HS-27A (cell line): ENCODE results near the gene SUN3.

Experiments
- DNase-seq: peaks from one replicate; pipeline ENCODE4 v3.0.0-alpha.2; 2012; ENCODE audit warnings: low read depth, missing footprints

SUN3 gene, protein sequence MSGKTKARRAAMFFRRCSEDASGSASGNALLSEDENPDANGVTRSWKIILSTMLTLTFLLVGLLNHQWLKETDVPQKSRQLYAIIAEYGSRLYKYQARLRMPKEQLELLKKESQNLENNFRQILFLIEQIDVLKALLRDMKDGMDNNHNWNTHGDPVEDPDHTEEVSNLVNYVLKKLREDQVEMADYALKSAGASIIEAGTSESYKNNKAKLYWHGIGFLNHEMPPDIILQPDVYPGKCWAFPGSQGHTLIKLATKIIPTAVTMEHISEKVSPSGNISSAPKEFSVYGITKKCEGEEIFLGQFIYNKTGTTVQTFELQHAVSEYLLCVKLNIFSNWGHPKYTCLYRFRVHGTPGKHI

DNA sequence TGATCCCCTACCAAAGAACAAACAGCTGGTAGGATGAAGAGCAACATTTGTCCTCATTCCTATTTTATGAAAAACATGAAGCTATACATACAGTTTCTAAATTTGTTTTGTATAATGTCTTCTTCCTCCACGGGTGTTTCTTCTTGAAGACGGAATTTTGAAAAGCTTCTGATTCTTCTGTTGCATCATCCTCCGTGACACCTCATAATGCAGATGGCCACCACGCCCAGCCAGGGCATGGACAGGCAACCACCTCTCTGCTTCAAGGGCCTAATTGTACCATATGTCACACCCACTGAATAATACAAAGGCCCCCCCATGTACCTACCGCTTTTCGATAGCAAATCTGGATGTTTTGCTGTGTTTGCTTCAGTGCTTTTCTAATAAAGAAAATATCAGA, at the start of gene SUN3:
Gene SUN3 (minus strand): TSS at position 170 of the 400 bp plus-strand sequence. CDS start 169 bp downstream, at position 1.
- no peak for DNase-seq

DNA sequence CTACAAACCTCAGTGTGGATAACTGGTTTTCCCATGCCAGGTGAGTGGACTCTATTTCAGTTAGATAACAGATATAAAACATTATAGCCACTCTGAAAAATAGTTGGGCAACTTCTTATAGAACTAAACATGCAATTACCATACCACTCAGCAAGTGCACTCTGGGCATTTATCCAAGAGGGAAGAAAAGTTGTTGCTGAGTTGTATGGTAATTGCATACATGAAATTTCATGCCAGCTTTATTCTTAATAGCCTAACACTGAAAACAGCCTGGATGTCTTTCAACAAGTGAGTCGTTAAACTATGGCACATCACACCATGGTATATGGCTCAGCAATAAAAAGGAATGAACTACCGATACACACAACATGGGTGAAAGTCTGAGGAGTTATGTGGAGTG, 49.6 kb upstream of the SUN3 start:
- DNase-seq: no peak

DNA sequence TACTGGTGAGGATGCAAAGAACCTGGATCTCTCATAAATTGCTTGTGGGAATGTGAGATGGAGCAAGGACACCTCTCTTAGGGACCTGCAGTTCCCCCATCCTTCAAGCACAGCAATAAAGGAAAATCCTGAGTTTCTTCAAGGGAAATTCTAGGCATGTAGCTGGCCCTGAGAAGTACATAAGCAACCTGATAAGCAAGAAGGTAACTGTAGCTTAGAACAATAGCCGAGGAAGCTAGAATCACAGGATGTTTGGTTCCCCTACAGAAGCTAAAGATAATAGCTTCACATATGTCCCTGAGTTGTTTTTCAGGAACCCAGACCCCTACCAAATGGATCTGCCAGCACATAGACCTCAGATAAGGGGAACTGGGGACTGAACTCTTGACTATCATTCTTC, 48.5 kb upstream of the SUN3 start:
- no peak for DNase-seq

DNA sequence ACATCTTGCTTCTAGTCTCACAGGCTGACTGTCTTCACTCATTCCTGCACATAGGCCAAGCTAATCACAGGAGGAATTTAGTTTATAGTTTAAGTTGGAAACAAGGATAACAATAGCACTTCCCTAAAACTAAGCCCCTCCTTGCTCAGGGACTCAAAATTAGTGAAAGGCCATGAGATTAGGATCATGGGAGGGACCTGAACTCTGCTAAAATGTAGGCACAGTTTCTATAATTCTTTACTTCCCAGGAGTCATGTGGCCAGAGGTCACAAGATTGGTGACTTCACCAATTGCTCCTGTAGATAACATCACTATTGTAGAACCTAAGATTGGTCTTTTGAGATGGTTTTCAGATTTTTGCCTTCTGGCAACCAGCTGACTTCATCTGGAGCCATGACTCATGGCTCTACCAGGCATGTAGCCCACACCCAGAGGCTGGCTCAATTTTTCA, 45.3 kb upstream of the SUN3 start:
- no peak for DNase-seq

DNA sequence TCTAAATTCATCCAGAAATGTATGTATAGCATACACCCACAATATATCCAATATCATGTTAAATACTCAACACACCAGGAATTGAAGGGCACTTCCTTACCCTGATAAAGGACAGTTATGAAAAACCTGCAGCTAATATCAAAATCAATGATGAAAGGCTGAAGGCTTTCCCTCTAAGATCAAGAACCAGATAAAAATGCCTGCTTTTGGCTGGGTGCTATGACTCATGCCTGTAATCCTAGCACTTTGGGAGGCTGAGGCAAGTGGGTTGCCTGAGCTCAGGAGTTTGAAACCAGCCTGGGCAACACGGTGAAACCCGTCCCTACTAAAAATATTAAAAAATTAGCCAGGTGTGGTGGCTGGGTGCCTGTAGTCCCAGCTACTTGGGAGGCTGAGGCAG, 38.6 kb upstream of the SUN3 start:
- DNase-seq: no peak

DNA sequence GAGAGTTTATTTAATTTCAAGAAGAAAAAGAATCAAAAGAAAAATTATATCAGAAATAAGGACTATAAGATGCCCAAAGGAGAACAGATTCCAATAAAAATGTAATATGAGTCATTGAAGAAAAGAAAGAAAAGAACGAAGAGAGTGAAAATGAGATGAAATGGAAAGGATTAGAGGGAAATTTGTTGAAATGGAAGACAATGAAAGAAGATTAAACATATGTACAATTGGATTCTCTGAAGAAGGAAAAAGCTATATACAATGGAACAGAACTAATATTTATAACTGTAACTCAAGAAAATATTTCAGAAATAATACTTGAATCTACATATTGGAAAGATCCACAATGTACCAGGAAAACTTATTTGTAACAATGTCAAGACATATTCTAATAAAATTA, 35.1 kb upstream of the SUN3 start:
- DNase-seq: no peak

DNA sequence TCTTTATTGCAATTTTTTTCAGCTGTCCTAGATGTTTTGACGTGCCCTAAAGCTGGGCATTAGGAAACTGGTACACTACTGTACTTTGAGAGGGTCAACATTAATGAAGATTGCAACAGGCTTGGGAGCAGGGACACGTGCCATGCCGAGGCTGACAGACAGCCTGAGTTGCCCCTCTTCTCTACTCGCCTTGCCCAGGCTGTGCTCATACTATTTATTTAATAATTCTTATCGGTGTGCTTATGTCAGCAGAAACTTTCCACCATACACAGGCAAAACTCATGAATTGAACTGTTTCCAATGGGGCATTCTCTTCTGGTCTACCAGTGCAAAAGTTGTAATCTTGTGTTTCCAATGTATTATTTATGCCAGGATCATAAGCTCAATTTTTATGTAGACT, 30.8 kb upstream of the SUN3 start:
- no peak for DNase-seq

DNA sequence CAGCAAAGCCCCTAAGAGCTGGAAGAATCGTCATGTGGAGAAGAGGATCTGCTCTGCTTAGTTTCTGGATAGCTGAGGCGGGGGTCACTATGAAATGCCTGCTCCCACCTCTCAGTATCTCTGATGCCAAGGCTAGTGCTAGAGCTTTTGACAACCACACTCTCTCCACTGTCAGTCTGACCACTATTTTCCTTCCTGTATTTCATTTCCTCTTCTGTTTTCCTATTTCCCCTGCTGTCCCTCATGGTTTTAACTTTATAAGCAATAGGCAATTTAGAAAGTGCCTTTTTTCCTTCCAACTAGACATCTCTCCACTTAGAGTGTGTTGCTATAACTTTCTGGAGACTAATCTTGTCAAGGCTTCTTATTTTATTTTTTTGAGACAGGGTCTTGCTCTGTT, 30.1 kb upstream of the SUN3 start:
- DNase-seq: no peak

DNA sequence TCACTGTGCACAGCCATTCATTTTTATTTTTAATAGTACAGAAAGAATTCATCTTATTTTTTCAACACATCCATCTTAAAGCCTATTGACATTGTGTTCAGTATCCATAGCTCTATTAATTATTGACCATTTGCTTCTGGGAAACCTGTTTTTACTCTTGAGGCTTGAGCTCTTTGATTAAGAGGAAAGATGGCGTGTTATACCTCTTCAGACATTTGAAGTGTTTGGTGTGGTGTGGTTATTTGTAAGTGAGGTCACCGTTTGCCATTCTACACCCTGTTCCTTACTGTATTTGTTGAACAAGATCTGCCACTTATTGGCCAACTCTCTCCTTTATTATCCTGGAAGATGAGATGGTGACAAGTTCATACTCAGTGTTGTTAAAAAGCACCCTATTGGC, 24.8 kb upstream of the SUN3 start:
- DNase-seq: no peak

DNA sequence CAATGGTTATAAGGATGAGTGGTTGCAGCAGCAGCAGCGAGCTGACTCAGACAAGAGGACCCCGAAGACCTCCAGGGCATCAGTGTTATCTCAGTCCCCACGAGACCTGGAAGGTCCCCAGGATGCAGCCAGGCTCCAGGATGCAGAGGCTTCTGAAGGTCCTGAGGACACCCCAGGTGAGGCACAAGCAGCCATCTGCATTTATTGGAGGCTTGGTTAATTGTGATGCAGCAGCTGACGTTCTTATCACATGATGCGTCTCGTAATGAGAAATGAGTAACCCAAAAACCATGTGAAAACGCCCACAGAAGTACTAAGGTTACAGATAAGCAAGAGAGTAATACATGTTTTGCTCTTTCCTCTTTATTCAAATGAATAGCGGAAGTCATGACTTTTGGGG, 23.8 kb upstream of the SUN3 start:
- DNase-seq: peak; percentile 45

DNA sequence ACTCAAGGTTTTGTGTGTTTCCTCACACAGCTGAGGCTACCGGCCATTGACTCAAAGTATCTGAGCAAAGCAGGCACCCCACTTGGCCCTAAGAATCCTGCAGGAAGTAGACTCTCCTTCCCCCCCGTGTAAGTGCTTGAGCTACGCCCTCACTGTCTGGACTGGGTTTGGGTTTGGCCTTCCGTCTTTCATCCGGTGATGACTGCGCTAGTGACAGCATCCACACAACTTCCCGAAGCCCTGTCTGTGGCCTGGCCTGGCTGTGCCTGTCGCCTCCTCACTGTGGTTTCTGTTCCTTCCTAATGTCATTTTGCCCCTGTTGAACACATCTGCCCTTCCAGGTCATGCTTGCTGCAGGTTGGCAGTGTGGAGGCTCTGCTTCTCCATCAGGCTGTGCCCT, 20.9 kb upstream of the SUN3 start:
- no peak for DNase-seq

DNA sequence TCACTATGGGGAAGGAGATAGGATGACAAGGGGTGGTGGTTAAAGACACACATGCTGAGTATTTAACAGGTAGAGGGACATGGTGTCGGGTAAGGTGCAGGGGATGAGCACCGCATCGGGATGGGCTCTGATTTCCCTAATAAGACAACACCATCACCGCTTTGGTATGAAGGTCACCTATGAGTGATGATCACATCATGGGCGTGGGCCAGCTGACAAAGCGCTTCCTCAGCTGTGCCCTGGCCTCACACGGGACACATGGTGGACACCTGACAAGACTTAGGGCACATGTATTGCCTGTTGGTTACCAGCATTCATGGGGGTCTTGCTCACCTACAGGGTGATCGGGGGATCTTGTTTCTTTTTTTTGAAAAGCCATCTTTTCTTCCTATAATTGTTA, 19.2 kb upstream of the SUN3 start:
- DNase-seq: no peak

DNA sequence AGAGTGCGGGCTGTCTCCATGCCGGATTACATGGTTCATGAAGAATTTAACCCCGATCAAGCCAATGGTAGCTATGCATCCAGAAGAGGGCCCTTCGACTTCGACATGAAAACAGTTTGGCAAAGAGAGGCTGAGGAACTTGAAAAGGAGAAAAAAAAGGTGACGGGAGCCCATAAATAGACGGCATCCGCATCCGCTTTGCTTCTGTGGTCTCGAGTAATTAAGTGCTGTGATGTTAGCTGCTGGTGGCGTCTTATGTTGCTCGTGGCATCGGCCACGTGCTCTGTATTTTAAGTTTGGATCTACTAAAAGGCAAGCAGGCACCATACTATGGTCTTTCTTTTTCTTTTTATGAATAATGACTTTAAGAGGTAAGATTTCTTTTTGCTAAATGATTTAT, 17.6 kb upstream of the SUN3 start:
- no peak for DNase-seq

DNA sequence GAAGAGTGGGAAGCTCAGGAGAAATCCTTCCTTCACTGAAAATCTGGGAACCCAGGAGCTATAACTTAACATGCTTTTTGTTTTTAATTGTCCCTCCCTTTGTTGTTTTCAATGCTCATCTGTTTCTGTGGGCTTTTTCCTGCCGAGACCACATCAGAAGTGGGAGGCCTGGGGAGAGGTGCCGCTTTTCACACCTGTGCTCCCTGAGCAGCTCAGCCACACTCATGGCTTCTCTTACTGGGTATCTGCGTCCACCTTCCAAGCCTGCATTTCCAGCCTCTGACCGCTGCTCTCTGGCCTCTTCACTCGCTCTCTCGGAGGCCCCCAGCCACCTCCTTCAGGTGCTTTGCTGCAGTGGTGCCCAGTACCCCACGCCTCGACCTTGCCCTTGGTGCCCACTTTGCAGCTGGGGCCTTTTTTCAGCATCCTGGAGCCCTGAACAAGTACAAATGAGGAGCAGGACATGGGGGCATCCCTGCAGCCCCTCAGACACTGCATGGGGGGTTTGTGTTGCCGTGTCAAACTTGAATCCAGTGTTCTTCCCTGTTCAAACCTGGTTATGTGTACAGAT, 16.4 kb upstream of the SUN3 start:
- DNase-seq: no peak

DNA sequence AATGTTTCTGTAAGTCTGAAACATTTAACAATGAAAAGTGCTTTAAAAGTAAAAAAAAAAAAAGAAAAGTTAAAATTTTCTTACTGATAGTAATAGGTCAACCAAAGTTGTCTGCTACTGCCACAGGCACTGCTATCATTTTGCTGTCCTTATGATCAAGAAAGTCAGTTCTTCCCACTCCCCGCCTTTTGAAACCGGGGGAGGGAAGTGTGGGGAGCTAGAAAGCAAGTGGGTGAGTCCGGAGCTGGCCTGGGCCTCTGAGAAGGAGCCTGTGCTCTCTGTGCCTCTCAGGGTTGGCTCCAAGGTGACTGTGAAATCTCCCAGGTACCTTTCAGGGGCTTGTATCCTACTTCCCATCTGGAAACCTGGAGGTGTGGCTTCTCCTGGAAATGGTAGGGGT, 13.7 kb upstream of the SUN3 start:
- no peak for DNase-seq

DNA sequence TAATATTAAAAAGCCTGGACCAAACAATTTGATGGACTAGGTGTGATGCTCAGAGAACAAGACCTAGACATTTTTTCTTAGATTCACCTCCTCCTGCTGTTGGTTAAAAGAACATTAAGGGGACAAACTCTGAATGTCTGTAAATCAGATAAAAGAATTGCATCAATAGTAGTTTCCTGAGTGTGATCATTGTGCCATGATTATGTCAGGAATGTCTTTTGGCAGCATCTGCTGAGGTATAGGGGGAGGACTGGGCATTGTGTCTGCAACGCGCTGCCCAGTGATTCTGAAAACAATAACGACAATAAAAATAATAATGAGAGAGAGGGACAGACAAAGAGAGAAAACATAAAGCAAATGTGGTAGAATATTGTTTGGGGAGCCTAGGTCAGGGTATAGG, 13.3 kb upstream of the SUN3 start:
- DNase-seq: no peak

DNA sequence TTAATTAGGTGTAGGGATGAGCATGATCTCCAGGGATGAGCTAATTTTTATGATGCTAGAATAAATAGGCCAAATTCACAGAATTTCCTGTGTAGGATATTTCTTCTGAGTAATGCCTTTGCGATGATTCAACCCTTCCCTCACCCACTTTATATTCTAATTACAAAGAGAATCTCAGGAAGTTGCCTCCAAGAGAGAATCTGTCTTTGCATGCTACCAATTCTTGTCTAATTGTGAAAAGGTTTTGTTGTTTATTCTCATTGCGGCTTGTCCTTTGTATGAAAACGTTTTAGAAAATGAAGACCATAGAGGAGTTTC, 12.7 kb upstream of the SUN3 start:
- no peak for DNase-seq

DNA sequence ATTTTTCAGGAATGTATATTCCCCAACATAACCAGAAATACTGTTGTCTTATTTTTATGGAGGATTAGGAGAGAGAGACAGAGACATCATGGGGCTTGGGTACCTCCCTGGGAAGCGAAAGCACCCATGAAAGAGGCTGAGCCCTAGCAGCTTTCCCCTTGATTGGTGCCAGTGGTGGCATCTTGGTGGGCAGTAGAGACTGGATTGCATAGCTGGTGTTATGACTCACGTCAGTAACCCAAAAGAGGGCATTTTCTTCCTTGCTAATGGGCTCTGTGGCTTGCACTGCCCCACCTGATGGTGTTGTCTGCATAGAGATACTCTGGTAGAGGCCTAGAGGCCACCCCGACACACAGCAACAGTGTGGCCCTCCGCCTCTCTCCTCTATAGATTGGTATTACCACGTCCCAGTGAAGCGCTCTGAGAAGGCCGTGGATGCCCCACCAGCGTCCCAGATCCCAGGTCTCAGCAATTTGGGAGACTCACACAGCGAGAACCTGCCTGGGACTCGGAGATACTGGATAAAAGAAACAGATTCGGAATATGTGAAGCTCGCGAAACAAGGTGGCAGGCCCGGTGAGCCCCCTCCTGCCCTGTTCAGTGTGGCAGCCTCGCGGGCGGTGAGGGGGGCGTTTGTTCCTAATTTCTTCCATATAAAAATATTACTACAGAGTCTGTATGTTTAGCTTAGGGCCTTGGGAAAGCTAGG, 12.2 kb upstream of the SUN3 start:
- DNase-seq: no peak

DNA sequence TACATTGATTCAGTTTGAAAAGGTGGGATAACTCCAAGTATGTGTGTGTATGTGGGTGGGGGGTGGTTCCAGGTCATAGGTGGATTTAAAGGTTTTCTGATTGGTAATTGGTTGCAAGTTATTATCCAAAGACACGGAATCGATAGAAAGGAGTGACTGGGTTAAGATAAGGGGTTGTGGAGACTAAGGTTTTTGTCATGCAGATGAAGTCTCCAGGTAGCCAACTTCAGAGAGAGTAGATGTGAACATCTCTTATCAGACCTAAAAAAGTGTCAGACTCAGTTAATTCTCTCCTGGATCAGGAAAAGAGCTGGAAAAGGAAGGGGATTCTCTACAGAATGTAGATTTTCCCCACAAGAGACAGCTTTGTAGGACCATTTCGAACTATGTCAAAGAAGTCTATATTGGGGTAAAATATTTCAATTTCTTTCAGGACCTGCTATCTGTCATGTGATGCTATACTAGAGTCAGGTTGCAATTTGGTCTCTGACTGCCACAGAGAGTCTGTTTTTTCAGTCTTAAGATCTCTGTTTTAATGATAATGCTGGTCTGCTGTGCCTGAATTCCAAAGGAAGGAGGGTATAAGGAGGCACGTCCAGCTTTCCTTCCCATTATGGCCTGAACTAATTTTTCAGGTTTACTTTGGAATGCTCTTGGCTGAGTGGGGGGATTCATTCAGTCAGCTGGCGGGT, 10.1 kb upstream of the SUN3 start:
- no peak for DNase-seq

DNA sequence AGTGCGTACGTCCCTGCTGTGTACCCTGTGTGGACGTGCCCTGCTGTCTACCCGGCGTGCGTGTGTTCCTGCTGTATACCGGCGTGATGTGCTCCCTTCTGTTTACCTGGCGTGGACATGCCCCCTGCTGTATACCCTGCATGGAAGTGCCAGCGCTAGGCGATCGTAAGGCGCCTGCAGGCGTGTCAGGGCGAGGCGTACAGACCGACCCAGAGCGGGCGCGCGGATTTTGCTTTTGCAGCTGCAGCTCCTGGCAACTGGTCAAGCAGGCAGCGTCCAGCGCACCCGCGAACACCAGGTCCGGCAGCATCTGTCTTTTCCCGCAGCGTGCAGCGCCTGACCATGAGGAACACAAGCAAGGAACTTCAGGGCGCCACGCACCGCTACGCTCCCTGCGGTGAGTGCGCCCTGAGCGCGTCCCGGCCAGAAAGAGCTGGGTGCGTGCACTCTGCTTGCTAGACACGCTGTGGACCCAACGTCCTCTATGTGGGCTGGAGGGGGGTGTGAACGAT, 7.1 kb upstream of the SUN3 start:
- DNase-seq: no peak

DNA sequence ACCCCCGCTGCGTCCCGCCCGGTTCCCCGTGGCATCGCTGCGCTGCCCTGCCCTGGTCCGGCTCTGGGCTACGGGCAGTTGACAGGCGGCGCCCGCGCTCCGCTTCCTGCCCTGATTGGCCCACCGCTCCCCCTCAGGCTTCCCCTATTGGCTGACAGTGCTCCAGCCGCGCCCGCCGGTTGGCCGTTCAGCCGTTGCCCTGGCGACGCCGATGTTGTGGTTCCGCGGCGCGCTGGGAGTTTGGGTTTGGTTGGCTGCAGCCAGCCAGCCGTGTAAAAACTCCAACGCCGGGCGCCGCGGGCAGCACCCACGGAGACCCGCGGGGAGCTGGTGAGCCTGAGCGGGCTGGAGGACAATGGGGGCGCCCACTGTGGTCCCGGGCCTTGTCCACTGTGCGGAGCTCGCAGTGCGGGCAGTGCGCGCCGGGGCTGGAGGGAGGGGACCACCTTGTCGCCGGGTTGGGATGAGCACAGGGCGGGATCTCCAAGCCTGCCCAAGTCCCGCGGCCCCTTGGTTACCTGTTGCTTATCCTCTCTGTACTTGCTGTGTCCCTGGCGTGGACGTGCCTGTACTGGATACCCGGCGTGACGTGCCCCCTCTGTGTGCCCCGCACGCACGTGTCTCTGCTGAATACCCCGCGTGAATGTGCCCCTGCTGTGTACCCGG, 6.5 kb upstream of the SUN3 start, which contains the start of gene C7orf57:
Gene C7orf57 (plus strand): TSS at position 243 of the 666 bp plus-strand sequence. CDS start 766 bp downstream, outside the sequence.
- DNase-seq: peak; percentile 34

DNA sequence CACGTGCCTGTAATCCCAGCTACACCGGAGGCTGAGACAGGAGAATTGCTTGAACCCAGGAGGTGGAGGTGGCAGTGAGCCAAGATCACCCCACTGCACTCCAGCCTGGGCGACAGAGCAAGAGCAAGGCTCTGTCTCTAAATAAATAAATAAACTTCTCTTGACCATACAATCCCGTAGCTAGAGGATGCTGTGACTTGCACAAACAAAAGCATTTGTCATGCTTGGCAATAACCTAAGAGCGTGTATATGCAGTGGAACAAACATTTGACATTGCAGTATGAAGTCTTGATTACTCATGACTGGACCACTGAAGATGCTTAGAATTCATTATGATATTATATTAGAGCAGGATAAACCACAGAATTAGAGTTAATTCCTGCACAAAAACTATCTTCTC, 5.0 kb upstream of the SUN3 start:
- DNase-seq: no peak
